ENCODE measurements around the gene SPRY2. TPM values are rescaled to one million over a fixed set of nuclear protein-coding genes. Genes with fewer than 3 reads are reported as not detected.

The SPRY2 gene
- total and polyA plus RNA-seq, 2 experiments from 2014 or later: 48.2 to 69.4 TPM

DNA sequence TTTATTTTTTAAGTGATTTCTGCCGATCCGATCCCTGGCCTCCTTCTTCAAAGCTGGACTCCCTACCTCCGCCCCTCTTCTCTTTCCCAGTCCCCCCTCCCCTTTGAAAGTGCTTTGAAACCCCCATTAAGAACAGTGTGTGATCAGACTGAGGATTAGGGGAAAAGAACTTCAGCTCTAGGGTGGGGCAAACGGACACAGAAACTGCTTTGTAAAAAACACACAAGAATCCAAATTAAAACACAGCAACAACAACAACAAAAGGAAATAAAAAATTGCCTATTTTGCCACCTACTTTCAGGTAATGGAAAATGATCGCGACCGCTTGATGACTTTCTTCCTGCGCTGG, 1.4 kb downstream of the SPRY2 start:
- Histone ChIP-seq H3K36me3 (replicated peaks; ENCODE audit: insufficient read depth, low read depth) (no peaks in the 10 kb centered on the region), H2AFZ (peak overlapping the region; percentile 50), H3K4me3 (peak overlapping the region; percentile 98), H3K9me3 (ENCODE audit: low read depth) (no peaks in the 10 kb centered on the region), H4K20me1 (ENCODE audit: insufficient read depth, poor library complexity, severe bottlenecking) (peaks cover 56% of the 10 kb centered on the region), H3K4me2 (peak overlapping the region; percentile 80), H3K9me2 (replicated peaks; ENCODE audit: insufficient read depth) (no peaks in the 10 kb centered on the region), H3K4me1 (ENCODE audit: insufficient read depth) (peaks cover 26% of the 10 kb centered on the region), H3K27me3 (no peaks in the 10 kb centered on the region), H3K27ac (peak overlapping the region; percentile 97), H3K79me2 (peaks cover 62% of the 10 kb centered on the region)
- TF ChIP-seq EZH2 (IDR thresholded peaks at IDR 0.05; ENCODE audit: borderline replicate concordance) (no peak), EZH2phosphoT487 (IDR thresholded peaks at IDR 0.05; ENCODE audit: low read depth, severe bottlenecking, unreplicated experiment) (no peak)
- TF ChIP-seq, protein P1, sequence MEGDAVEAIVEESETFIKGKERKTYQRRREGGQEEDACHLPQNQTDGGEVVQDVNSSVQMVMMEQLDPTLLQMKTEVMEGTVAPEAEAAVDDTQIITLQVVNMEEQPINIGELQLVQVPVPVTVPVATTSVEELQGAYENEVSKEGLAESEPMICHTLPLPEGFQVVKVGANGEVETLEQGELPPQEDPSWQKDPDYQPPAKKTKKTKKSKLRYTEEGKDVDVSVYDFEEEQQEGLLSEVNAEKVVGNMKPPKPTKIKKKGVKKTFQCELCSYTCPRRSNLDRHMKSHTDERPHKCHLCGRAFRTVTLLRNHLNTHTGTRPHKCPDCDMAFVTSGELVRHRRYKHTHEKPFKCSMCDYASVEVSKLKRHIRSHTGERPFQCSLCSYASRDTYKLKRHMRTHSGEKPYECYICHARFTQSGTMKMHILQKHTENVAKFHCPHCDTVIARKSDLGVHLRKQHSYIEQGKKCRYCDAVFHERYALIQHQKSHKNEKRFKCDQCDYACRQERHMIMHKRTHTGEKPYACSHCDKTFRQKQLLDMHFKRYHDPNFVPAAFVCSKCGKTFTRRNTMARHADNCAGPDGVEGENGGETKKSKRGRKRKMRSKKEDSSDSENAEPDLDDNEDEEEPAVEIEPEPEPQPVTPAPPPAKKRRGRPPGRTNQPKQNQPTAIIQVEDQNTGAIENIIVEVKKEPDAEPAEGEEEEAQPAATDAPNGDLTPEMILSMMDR (IDR thresholded peaks at IDR 0.05; ENCODE audit: poor library complexity): no peak
- 2% methylated on average over 8 of the region's 8 CpGs for WGBS (ENCODE audit: low lambda C conversion rate, missing lambda C conversion rate)
- DNase-seq (ENCODE audit: low spot score): no peak

DNA sequence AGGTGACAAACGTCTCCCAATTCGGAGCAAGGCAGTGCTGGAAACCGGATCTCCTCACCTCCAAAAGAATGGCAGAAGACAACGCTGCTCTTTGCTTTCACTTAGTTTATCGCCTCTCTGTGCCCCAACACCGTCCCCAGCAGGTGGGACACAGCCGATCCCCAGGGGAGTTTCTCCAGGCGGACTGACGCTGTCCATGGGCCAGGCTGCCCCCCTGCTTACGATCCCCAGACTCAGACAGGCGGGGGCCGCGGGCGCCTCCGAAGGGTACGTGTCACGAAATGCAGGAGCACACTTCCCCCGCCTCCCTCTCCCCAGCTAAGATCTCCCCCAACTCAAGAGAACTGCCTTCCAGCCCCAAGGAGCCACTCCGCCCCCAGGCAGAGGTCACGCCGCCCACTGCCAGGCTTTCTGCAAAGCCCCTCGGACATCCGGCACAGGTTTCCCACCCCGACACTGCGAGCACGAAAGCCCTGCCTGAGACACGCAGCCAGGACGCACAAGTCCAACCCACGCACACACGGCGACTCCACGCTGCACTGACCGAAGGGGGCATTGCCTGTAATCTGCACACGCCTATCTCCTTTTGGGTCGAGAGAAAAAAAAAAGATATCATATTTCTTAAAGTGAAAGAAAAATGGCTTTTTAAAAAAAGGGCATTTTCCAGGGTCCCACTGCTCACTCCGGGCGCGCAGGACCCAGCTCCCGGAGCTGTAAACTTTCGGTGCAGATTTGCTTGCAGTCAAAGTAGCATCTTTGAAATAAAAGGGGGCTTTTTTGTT, 2.0 kb downstream of the SPRY2 start:
- H4K20me1 ChIP-seq (ENCODE audit: insufficient read depth, poor library complexity, severe bottlenecking): peaks cover 58% of the 10 kb centered on the region
- H2AFZ ChIP-seq: peak overlapping the region; percentile 50

DNA sequence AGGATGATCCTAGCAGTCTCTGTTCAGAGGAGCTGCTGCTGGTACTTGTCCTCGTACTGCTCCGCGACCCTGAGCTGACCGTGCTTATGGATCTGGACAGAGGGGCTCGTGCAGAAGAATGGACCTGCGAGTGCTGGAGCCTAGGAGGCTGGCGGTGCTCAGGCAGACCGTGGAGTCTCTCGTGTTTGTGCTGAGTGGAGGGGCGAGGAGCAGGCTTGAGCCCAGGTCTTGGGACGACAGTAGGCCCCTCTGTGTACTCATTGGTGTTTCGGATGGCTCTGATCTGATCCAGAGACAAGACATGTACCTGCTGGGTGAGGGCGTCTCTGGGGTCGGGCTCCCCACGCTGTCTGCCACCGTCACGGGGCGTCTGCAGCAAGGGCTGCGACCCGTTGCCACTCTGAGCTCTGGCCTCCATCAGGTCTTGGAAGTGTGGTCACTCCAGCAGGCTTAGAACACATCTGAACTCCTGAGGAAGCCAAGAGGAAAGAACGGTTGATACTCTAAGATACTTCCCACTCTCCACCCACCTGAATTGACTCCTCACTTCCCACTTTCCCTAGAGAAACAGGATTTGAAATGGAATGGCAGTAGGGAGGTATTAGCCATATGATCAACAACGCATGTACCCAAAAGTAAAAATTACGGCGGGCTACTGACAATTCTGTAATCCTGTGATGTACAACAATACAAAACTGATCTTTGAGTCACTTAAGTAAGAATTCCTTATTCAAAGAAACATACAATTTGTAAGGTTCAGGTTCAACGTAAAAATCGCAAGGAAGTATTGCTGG, 3.4 kb downstream of the SPRY2 start:
- TF ChIP-seq EZH2 (IDR thresholded peaks at IDR 0.05; ENCODE audit: borderline replicate concordance): no peak
- TF ChIP-seq EZH2phosphoT487 (IDR thresholded peaks at IDR 0.05; ENCODE audit: low read depth, severe bottlenecking, unreplicated experiment): no peak
- TF ChIP-seq, protein P1 (IDR thresholded peaks at IDR 0.05; ENCODE audit: poor library complexity): no peak
- Histone ChIP-seq H4K20me1 (ENCODE audit: insufficient read depth, poor library complexity, severe bottlenecking) (peaks cover 58% of the 10 kb centered on the region), H3K4me1 (ENCODE audit: insufficient read depth) (peaks cover 16% of the 10 kb centered on the region), H3K79me2 (peaks cover 82% of the 10 kb centered on the region), H3K9me3 (ENCODE audit: low read depth) (no peaks in the 10 kb centered on the region), H3K4me2 (peak overlapping the region; percentile 80), H3K4me3 (peak overlapping the region; percentile 98), H3K27ac (peak overlapping the region; percentile 97), H3K36me3 (replicated peaks; ENCODE audit: insufficient read depth, low read depth) (no peaks in the 10 kb centered on the region), H2AFZ (no peak overlapping the region), H3K27me3 (no peaks in the 10 kb centered on the region), H3K9me2 (replicated peaks; ENCODE audit: insufficient read depth) (no peaks in the 10 kb centered on the region)
- 32% methylated on average over 26 of the region's 26 CpGs for WGBS (ENCODE audit: low lambda C conversion rate, missing lambda C conversion rate)
- peak; percentile 20 for DNase-seq (ENCODE audit: low spot score)

More for the DNA sequence above, 2.0 kb downstream of the SPRY2 start:
- 1% methylated on average over 40 of the region's 40 CpGs for WGBS (ENCODE audit: low lambda C conversion rate, missing lambda C conversion rate)
- Histone ChIP-seq H3K36me3 (replicated peaks; ENCODE audit: insufficient read depth, low read depth) (no peaks in the 10 kb centered on the region), H3K27ac (peak overlapping the region; percentile 97), H3K9me2 (replicated peaks; ENCODE audit: insufficient read depth) (no peaks in the 10 kb centered on the region), H3K27me3 (no peaks in the 10 kb centered on the region), H3K4me2 (peak overlapping the region; percentile 80), H3K4me3 (peak overlapping the region; percentile 98), H3K79me2 (peaks cover 67% of the 10 kb centered on the region), H3K9me3 (ENCODE audit: low read depth) (no peaks in the 10 kb centered on the region), H3K4me1 (ENCODE audit: insufficient read depth) (peaks cover 25% of the 10 kb centered on the region)
- TF ChIP-seq, protein P1 (IDR thresholded peaks at IDR 0.05; ENCODE audit: poor library complexity): peak; percentile 35
- TF ChIP-seq EZH2phosphoT487 (IDR thresholded peaks at IDR 0.05; ENCODE audit: low read depth, severe bottlenecking, unreplicated experiment): no peak
- DNase-seq (ENCODE audit: low spot score): peak; percentile 90
